8988T (cell line): Measurements from ENCODE around the gene RPS8.
"Not testable (repeated sequence)": the region's sequence is repeated elsewhere in the genome, so short reads cannot be mapped to it uniquely, and the experiment has no call there.

Experiments
- DNase-seq: peaks from one replicate; pipeline ENCODE4 v3.0.0; 2011

The RPS8 gene

GRCh38 chr1:44783697-44784093 lies 8.4 kb downstream of the RPS8 start:
- DNase-seq, result no peak

GRCh38 chr1:44784094-44785028 lies 9.0 kb downstream of the RPS8 start:
- no peak for DNase-seq

GRCh38 chr1:44785029-44785380 lies 9.7 kb downstream of the RPS8 start:
- DNase-seq, result no peak

GRCh38 chr1:44785501-44786137 lies 10.3 kb downstream of the RPS8 start:
- no peak for DNase-seq

GRCh38 chr1:44786138-44786840 lies 10.9 kb downstream of the RPS8 start:
- DNase-seq, result peak; percentile 76

- no peak for DNase-seq
These were observed 11.6 kb downstream of the RPS8 start for GRCh38 chr1:44786841-44787426.

GRCh38 chr1:44787506-44787905 lies 12.2 kb downstream of the RPS8 start:
- DNase-seq, result no peak

- no peak for DNase-seq
These were observed 12.9 kb downstream of the RPS8 start, which contains the start of gene BEST4 for GRCh38 chr1:44788120-44788860. BEST4 (minus strand) TSS chr1:44788170; CDS start chr1:44787705, 465 bp downstream.

- no peak for DNase-seq
These were observed 15.8 kb downstream of the RPS8 start for GRCh38 chr1:44790968-44791801.

- DNase-seq, result no peak
These were observed 17.6 kb downstream of the RPS8 start for GRCh38 chr1:44792736-44793502.

- DNase-seq, result not testable (repeated sequence)
These were observed 22.5 kb downstream of the RPS8 start for GRCh38 chr1:44797886-44798285.

GRCh38 chr1:44798481-44799365 lies 23.4 kb downstream of the RPS8 start:
- no peak for DNase-seq

GRCh38 chr1:44799770-44800584 lies 24.6 kb downstream of the RPS8 start, which contains the start of gene PLK3:
PLK3 (plus strand) TSS chr1:44800377; CDS start chr1:44800464, 87 bp downstream.
- DNase-seq, result peak; percentile 84

- no peak for DNase-seq
These were observed 26.4 kb downstream of the RPS8 start for GRCh38 chr1:44801491-44802305.

- no peak for DNase-seq
These were observed 27.1 kb downstream of the RPS8 start for GRCh38 chr1:44802306-44803061.

- DNase-seq, result no peak
These were observed 27.6 kb downstream of the RPS8 start for GRCh38 chr1:44803062-44803311.
